Skeletal muscle tissue (tissue), 4 donors: Measurements from ENCODE around the gene NSD1. TPM values are rescaled to one million over a fixed set of nuclear protein-coding genes. Genes with fewer than 3 reads are reported as not detected.

Experiments
- H3K27ac ChIP-seq: one replicate; pipeline ENCODE4 v1.7.0; 2013; ENCODE audit warnings: mild to moderate bottlenecking, low read depth, low read length, inconsistent platforms
- H3K27me3 ChIP-seq, 3 donors: one replicate each; pipeline ENCODE4 v1.7.0; 2013; ENCODE audit warnings: low read length in 3 of 3; ENCODE audit not compliant: control insufficient read depth in 3 of 3, insufficient read depth in 3 of 3
- H3K36me3 ChIP-seq, 3 donors: one replicate each; pipeline ENCODE4 v1.7.0; 2013; ENCODE audit warnings: low read length in 3 of 3; ENCODE audit not compliant: control insufficient read depth in 3 of 3, insufficient read depth in 3 of 3
- H3K4me1 ChIP-seq, 3 donors: one replicate each; pipeline ENCODE4 v1.7.0; 2013; ENCODE audit warnings: low read length in 3 of 3, mild to moderate bottlenecking in 3 of 3; ENCODE audit not compliant: control insufficient read depth in 3 of 3, insufficient read depth in 3 of 3
- H3K4me3 ChIP-seq, 3 donors: one replicate each; pipeline ENCODE4 v1.7.0; 2013; ENCODE audit warnings: low read length in 3 of 3
- H3K9ac ChIP-seq, 3 donors: one replicate each; pipeline ENCODE4 v1.7.0; 2013; ENCODE audit warnings: low read length in 3 of 3, mild to moderate bottlenecking in 3 of 3, moderate library complexity in 2 of 3, low read depth in 1 of 3
- H3K9me3 ChIP-seq, 3 donors: one replicate each; pipeline ENCODE4 v1.7.0; 2013; ENCODE audit warnings: low read length in 3 of 3; ENCODE audit not compliant: control insufficient read depth in 3 of 3
- total RNA-seq: library from RNA; depleted of rRNA; stranded (reverse); fragments of >200 nt; gene quantifications from one replicate; pipeline ENCODE4 v1.2.3, GENCODE V29; 2014
- donor health status: Osteomylitis.

NSD1 gene
- total RNA-seq, 1 donor from 2014 or later: 57.4 TPM

DNA sequence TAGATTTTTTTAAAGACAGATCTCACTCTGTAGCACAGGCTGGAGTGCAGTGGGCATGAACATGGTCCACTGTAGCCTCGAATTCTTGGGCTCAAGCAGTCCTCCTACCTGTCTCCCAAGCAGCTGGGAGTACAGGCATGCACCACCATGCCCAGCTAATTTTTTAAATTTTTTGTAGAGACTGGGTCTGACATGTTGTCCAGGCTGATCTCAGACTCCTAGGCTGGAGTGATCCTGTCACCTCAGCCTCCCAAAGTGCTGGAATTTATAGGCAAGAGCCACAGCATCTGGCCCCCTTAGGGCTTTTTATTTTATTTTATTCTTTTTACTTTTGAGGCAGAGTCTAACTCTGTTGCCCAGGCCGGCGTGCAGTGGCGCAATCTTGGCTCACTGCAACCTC lies 56.4 kb downstream of the NSD1 start:
- Histone ChIP-seq H3K36me3 (peaks cover 0 to 10% (median 2%) of the 10 kb centered on the region in 3 donors), H3K27me3 (no peaks in the 10 kb centered on the region), H3K4me1 (no peaks in the 10 kb centered on the region), H3K9ac (no peak overlapping the region), H3K27ac (no peak overlapping the region), H3K4me3 (no peak overlapping the region), H3K9me3 (no peaks in the 10 kb centered on the region)

DNA sequence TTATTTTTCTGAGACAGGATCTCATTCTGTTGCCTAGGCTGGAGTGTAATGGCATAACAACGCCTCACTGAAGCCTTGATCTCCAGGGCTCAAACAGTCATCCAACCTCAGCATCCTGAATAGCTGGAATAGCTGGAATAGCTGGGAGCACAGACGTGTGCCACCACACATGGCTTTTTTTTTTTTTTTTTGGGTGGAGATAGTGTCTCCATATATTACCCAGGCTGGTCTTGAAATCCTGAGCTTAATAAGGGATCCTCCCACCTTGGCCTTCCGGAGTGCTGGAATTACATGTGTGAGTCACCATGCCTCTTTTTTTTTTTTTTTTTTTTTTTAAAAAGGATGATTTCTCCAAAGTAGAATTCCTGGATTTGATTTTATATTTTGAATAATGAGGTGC lies 60.7 kb downstream of the NSD1 start:
- Histone ChIP-seq H3K4me1 (no peaks in the 10 kb centered on the region), H3K9me3 (no peaks in the 10 kb centered on the region), H3K27ac (no peak overlapping the region), H3K36me3 (peaks cover 4 to 11% (median 4%) of the 10 kb centered on the region in 3 donors), H3K4me3 (no peak overlapping the region), H3K9ac (no peak overlapping the region), H3K27me3 (no peaks in the 10 kb centered on the region)

DNA sequence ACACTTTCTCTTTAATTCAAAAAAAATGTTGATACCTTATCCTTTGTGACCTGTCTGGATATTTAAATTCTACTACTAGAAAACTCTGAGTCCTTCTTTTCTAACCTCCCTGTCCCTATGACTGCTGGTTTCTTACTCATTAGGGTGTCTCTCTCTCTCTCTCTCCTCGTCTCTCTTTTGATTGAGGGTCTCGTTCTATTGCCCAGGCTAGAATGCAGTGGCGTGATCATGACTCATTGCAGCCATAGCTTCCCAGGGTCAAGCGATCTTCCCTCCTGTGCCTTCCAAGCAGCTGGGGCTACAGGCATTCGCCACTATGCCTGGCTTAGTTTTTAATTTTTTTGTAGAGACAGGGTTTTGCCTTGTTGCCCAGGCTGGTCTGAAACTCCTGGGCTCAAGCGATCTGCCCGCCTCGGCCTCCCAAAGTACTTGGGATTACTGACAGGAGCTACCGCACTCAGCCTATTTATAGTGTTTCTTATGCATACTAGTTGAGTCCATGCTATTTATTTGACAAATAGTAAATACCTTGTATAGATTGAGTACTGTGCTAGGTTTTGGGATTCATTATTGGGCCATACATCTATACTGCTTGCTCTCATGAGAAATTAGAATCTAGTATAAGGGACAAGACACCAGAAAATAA lies 61.9 kb downstream of the NSD1 start:
- Histone ChIP-seq H3K36me3 (peaks cover 4 to 16% (median 4%) of the 10 kb centered on the region in 3 donors), H3K27ac (no peak overlapping the region), H3K9ac (peak overlapping the region in 1 of 3 donors; percentile 4), H3K9me3 (no peaks in the 10 kb centered on the region), H3K4me1 (no peaks in the 10 kb centered on the region), H3K4me3 (no peak overlapping the region), H3K27me3 (no peaks in the 10 kb centered on the region)

DNA sequence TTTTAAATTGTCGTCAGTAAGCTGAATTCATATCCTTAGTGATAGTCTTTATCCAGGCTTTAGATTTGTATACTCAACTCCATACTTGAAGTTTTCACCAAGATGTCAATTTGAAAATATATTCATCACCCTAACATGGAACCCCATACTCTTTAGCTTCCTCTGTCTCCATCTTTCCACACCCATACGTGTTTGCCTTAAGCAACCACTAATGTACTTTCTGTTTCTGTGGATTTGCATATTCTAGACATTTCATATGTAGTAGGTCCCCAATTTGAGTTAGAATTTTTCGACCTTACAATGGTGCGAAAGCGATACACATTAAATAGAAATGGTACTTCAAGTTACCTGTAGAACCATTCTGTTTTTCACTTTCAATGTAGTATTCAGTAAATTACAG lies 65.2 kb downstream of the NSD1 start:
- H3K9me3 ChIP-seq: no peaks in the 10 kb centered on the region
- no peaks in the 10 kb centered on the region for H3K27me3 ChIP-seq
- no peak overlapping the region for H3K9ac ChIP-seq
- no peak overlapping the region for H3K27ac ChIP-seq
- no peaks in the 10 kb centered on the region for H3K4me1 ChIP-seq
- H3K4me3 ChIP-seq: no peak overlapping the region
- peaks cover 2 to 14% (median 12%) of the 10 kb centered on the region in 3 donors for H3K36me3 ChIP-seq

DNA sequence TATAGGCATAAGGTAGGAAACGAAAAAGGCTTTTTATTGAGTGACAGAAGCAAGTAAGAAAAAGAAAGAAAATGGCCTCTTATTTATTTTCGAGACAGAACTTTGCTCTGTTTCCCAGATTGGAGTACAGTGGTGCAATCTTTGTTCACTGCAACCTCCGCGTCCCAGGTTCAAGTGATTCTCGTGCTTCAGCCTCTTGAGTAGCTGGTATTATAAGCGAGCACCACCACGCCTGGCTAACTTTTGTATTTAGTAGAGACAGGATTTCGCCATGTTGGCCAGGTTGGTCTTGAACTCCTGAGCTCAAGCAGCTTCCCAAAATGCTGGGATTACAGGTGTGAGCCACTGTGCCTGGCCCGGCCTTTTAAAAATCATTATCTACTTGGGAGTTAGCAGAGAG lies 70.7 kb downstream of the NSD1 start:
- H3K9ac ChIP-seq: no peak overlapping the region
- no peaks in the 10 kb centered on the region for H3K4me1 ChIP-seq
- no peaks in the 10 kb centered on the region for H3K27me3 ChIP-seq
- H3K4me3 ChIP-seq: no peak overlapping the region
- H3K27ac ChIP-seq: no peak overlapping the region
- H3K36me3 ChIP-seq: peaks cover 0 to 26% (median 16%) of the 10 kb centered on the region in 3 donors
- no peaks in the 10 kb centered on the region for H3K9me3 ChIP-seq

DNA sequence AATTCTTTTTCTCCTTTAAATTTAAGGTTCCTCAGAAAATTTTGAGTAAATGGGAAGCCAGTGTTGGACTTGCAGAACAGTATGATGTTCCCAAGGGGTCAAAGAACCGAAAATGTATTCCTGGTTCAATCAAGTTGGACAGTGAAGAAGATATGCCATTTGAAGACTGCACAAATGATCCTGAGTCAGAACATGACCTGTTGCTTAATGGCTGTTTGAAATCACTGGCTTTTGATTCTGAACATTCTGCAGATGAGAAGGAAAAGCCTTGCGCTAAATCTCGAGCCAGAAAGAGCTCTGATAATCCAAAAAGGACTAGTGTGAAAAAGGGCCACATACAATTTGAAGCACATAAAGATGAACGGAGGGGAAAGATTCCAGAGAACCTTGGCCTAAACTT lies 76.0 kb downstream of the NSD1 start:
- Histone ChIP-seq H3K36me3 (peaks cover 27 to 31% (median 27%) of the 10 kb centered on the region in 3 donors), H3K9ac (no peak overlapping the region), H3K27me3 (no peaks in the 10 kb centered on the region), H3K9me3 (no peaks in the 10 kb centered on the region), H3K4me1 (no peaks in the 10 kb centered on the region), H3K4me3 (no peak overlapping the region), H3K27ac (no peak overlapping the region)

DNA sequence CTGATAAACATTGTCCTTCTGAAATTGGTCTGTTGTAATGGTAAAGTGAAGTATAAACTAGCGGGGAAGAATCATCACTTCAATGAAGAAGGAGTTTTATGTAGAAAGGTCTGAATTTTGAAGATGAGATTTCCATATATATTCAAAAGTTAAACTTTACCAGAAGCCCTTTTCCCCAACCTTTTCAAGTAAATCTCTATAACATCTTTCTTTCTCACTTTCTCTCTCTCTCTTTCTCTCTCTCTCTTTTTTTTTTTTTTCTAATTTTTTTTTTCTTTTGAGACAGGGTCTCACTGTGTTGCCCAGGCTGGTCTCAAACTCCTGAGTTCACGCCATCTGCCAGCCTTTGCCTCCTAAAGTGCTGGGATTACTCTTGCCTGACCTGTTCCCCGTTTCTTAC lies 78.7 kb downstream of the NSD1 start:
- no peaks in the 10 kb centered on the region for H3K4me1 ChIP-seq
- H3K9me3 ChIP-seq: no peaks in the 10 kb centered on the region
- H3K36me3 ChIP-seq: peaks cover 26 to 32% (median 27%) of the 10 kb centered on the region in 3 donors
- no peak overlapping the region for H3K4me3 ChIP-seq
- H3K27me3 ChIP-seq: no peaks in the 10 kb centered on the region
- no peak overlapping the region for H3K9ac ChIP-seq
- no peak overlapping the region for H3K27ac ChIP-seq

DNA sequence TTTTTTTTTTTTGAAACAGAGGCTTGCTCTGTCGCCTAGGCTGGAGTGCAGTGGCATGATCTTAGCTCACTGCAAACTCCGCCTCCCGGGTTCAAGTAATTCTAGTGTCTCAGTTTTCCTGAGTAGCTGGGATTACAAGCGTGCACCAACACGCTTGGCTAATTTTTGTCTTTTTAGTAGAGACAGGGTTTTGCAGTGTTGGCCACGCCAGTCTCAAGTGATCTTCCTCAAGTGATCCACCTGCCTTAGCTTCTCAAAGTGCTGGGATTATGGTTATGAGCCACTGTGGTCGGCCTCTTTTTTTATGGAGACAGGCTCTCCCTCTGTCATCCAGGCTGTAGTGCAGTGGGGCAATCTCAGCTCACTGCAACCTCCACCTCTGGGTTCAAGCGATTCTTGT lies 87.0 kb downstream of the NSD1 start:
- Histone ChIP-seq H3K4me3 (no peak overlapping the region), H3K27ac (no peak overlapping the region), H3K4me1 (no peaks in the 10 kb centered on the region), H3K9me3 (no peaks in the 10 kb centered on the region), H3K36me3 (peaks cover 0 to 3% (median 2%) of the 10 kb centered on the region in 3 donors), H3K9ac (no peak overlapping the region), H3K27me3 (no peaks in the 10 kb centered on the region)

DNA sequence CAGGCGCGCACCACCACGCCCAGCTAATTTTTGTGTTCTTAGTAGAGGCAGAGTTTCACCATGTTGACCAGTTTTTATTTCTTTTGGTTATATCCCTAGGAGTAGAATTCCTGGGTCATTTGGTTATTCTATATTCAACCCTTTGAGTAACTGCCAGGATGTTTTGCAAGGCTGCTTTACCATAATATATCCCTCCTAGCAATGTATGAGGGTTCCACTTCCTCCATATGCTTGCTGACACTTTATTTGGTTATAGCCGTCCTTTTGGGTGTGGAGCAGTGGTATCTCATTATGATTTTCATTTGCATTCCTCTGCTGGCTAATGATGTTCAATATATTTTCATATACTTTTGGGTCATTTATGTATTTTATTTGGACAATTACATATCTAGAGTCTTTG lies 88.7 kb downstream of the NSD1 start:
- Histone ChIP-seq H3K4me3 (no peak overlapping the region), H3K9ac (no peak overlapping the region), H3K9me3 (no peaks in the 10 kb centered on the region), H3K4me1 (no peaks in the 10 kb centered on the region), H3K36me3 (peaks cover 0 to 6% (median 2%) of the 10 kb centered on the region in 3 donors), H3K27me3 (no peaks in the 10 kb centered on the region), H3K27ac (no peak overlapping the region)

DNA sequence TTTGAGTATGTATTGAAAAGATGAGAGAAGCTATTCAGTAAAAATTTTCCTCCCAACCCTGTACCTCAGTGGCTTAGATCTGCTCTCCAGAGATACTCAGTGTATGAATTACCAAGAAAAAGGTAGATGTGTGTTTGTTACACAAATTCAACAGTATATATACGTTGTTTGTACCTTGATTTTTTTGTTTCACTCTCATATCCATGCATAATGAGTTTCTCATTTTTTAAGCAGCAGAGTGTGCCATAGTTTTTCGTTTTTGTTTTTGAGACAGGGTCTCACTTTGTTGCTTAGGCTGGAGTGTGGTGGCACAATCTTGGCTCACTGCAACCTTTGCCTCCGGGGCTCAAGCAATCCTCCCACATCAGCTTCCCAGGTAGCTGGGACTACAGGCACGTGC lies 92.2 kb downstream of the NSD1 start:
- H3K27me3 ChIP-seq: no peaks in the 10 kb centered on the region
- H3K9me3 ChIP-seq: no peaks in the 10 kb centered on the region
- no peak overlapping the region for H3K27ac ChIP-seq
- peaks cover 0 to 2% (median 0%) of the 10 kb centered on the region in 3 donors for H3K4me1 ChIP-seq
- H3K4me3 ChIP-seq: no peak overlapping the region
- no peak overlapping the region for H3K9ac ChIP-seq
- peaks cover 0 to 7% (median 0%) of the 10 kb centered on the region in 3 donors for H3K36me3 ChIP-seq
